ENCODE results near the gene TARS1. TPM values are rescaled to one million over a fixed set of nuclear protein-coding genes. Genes with fewer than 3 reads are reported as not detected.

The TARS1 gene
- total and polyA plus RNA-seq, 2 donors from 2014 or later: 66.0 to 99.5 TPM

GRCh38 chr5:33487236-33487635 is 46.5 kb downstream of the TARS1 start:
- Histone ChIP-seq H3K9ac (ENCODE audit: low read length in 3 of 3) (no peak overlapping the region), H3K4me1 (ENCODE audit: control insufficient read depth in 2 of 3, insufficient read depth in 2 of 3, low read depth in 1 of 3, low read length in 3 of 3) (peaks cover 0 to 6% (median 0%) of the 10 kb centered on the region in 3 donors), H3K36me3 (ENCODE audit: control insufficient read depth in 2 of 3, insufficient read depth in 3 of 3, low read length in 3 of 3) (no peaks in the 10 kb centered on the region), H3K27ac (ENCODE audit: low read depth in 2 of 2, low read length in 2 of 2) (no peak overlapping the region), H3K9me3 (ENCODE audit: control insufficient read depth in 2 of 3, insufficient read depth in 1 of 3, low read length in 3 of 3) (no peaks in the 10 kb centered on the region), H3K27me3 (ENCODE audit: control insufficient read depth, insufficient read depth, low read length) (no peaks in the 10 kb centered on the region), H3K4me3 (ENCODE audit: low read length in 3 of 3) (no peak overlapping the region)
- no peak for TF ChIP-seq CTCF (IDR thresholded peaks at IDR 0.05; ENCODE audit: borderline replicate concordance, extremely low read depth, insufficient read depth)
- FAIRE-seq: no peak
- intact Hi-C loops (cut with DNase I): no loop called here
- DNase-seq: peak in 2 of 5 donors; percentile 24 to 55

GRCh38 chr5:33488558-33489355 is 48.0 kb downstream of the TARS1 start:
- H3K27ac ChIP-seq (ENCODE audit: low read depth in 2 of 2, low read length in 2 of 2): no peak overlapping the region
- DNase-seq: no peak
- no peak overlapping the region for H3K4me3 ChIP-seq (ENCODE audit: low read length in 3 of 3)
- H3K27me3 ChIP-seq (ENCODE audit: control insufficient read depth, insufficient read depth, low read length): no peaks in the 10 kb centered on the region
- H3K36me3 ChIP-seq (ENCODE audit: control insufficient read depth in 2 of 3, insufficient read depth in 3 of 3, low read length in 3 of 3): no peaks in the 10 kb centered on the region
- intact Hi-C loops (cut with DNase I): no loop called here
- no peak overlapping the region for H3K9ac ChIP-seq (ENCODE audit: low read length in 3 of 3)
- FAIRE-seq: no peak
- H3K9me3 ChIP-seq (ENCODE audit: control insufficient read depth in 2 of 3, insufficient read depth in 1 of 3, low read length in 3 of 3): no peaks in the 10 kb centered on the region
- peaks cover 0 to 6% (median 0%) of the 10 kb centered on the region in 3 donors for H3K4me1 ChIP-seq (ENCODE audit: control insufficient read depth in 2 of 3, insufficient read depth in 2 of 3, low read depth in 1 of 3, low read length in 3 of 3)
- no peak for TF ChIP-seq CTCF (IDR thresholded peaks at IDR 0.05; ENCODE audit: borderline replicate concordance, extremely low read depth, insufficient read depth)

GRCh38 chr5:33489481-33490067 is 48.8 kb downstream of the TARS1 start:
- Histone ChIP-seq H3K9me3 (ENCODE audit: control insufficient read depth in 2 of 3, insufficient read depth in 1 of 3, low read length in 3 of 3) (no peaks in the 10 kb centered on the region), H3K4me1 (ENCODE audit: control insufficient read depth in 2 of 3, insufficient read depth in 2 of 3, low read depth in 1 of 3, low read length in 3 of 3) (peaks cover 0 to 6% (median 0%) of the 10 kb centered on the region in 3 donors), H3K9ac (ENCODE audit: low read length in 3 of 3) (no peak overlapping the region), H3K27ac (ENCODE audit: low read depth in 2 of 2, low read length in 2 of 2) (no peak overlapping the region), H3K27me3 (ENCODE audit: control insufficient read depth, insufficient read depth, low read length) (no peaks in the 10 kb centered on the region), H3K36me3 (ENCODE audit: control insufficient read depth in 2 of 3, insufficient read depth in 3 of 3, low read length in 3 of 3) (no peaks in the 10 kb centered on the region), H3K4me3 (ENCODE audit: low read length in 3 of 3) (no peak overlapping the region)
- DNase-seq (no peak), FAIRE-seq (no peak)
- intact Hi-C loops (cut with DNase I): no loop called here
- no peak for TF ChIP-seq CTCF (IDR thresholded peaks at IDR 0.05; ENCODE audit: borderline replicate concordance, extremely low read depth, insufficient read depth)
